HUES48 (cell line): ENCODE measurements around the gene C10orf71.

Experiments used
- H3K27ac ChIP-seq: one replicate; pipeline ENCODE4 v1.7.0; 2013; ENCODE audit warnings: low read depth, low read length, inconsistent platforms
- H3K27me3 ChIP-seq: 2 replicates; pipeline ENCODE4 v1.6.1; 2013; ENCODE audit warnings: mild to moderate bottlenecking, low read length; ENCODE audit not compliant: control insufficient read depth, insufficient read depth
- H3K36me3 ChIP-seq: 2 replicates; pipeline ENCODE4 v1.6.1; 2013; ENCODE audit warnings: low read length; ENCODE audit not compliant: control insufficient read depth, insufficient read depth
- H3K4me1 ChIP-seq: 2 replicates; pipeline ENCODE4 v1.6.1; 2013; ENCODE audit warnings: mild to moderate bottlenecking, low read length; ENCODE audit not compliant: control insufficient read depth, insufficient read depth
- H3K4me3 ChIP-seq: 2 replicates; pipeline ENCODE4 v1.5.1; 2013; ENCODE audit warnings: mild to moderate bottlenecking, low read depth, low read length
- H3K9ac ChIP-seq: 2 replicates; pipeline ENCODE4 v1.6.1; 2013; ENCODE audit warnings: mild to moderate bottlenecking, low read depth, low read length, moderate library complexity
- H3K9me3 ChIP-seq: 2 replicates; pipeline ENCODE4 v1.6.1; 2013; ENCODE audit warnings: low read length; ENCODE audit not compliant: control insufficient read depth, insufficient read depth

Gene C10orf71

GRCh38 chr10:49361735-49362568 lies 63.0 kb downstream of the C10orf71 start:
- no peaks in the 10 kb centered on the region for H3K36me3 ChIP-seq
- no peak overlapping the region for H3K27ac ChIP-seq
- H3K9ac ChIP-seq: no peak overlapping the region
- H3K9me3 ChIP-seq: no peaks in the 10 kb centered on the region
- no peaks in the 10 kb centered on the region for H3K27me3 ChIP-seq
- H3K4me3 ChIP-seq: no peak overlapping the region
- H3K4me1 ChIP-seq: peaks cover 7% of the 10 kb centered on the region; the same call in 1 of the 2 replicates

- H3K4me3 ChIP-seq: no peak overlapping the region
- no peaks in the 10 kb centered on the region for H3K27me3 ChIP-seq
- no peaks in the 10 kb centered on the region for H3K9me3 ChIP-seq
- no peak overlapping the region for H3K9ac ChIP-seq
- H3K36me3 ChIP-seq: no peaks in the 10 kb centered on the region
- no peak overlapping the region for H3K27ac ChIP-seq
- peaks cover 7% of the 10 kb centered on the region; the same call in 1 of the 2 replicates for H3K4me1 ChIP-seq
Measured at GRCh38 chr10:49362596-49363260, 63.8 kb downstream of the C10orf71 start.

GRCh38 chr10:49363309-49364031 lies 64.5 kb downstream of the C10orf71 start:
- H3K36me3 ChIP-seq: no peaks in the 10 kb centered on the region
- H3K27me3 ChIP-seq: no peaks in the 10 kb centered on the region
- H3K9ac ChIP-seq: no peak overlapping the region
- no peak overlapping the region for H3K4me3 ChIP-seq
- no peak overlapping the region for H3K27ac ChIP-seq
- no peaks in the 10 kb centered on the region for H3K9me3 ChIP-seq
- peaks cover 7% of the 10 kb centered on the region; the same call in 1 of the 2 replicates for H3K4me1 ChIP-seq

DNA sequence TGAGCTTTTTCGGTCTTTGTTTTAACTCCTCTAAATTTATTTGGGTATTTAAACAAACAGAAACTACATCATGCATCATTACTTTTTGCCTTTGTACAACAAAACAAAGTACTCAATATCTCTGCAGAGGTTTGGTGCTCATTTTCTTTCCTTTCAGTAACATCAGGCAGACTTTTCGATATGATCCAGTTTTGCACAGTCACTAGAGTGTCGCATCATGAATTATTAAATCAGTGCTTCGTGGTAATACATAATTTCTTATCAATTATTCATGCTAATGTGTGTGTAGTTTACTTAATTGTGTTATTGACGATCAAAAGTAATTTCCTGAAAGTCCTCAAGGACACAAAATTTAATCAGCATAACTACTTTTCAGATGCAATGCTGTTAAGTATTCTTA lies 65.1 kb downstream of the C10orf71 start:
- Histone ChIP-seq H3K9ac (no peak overlapping the region), H3K4me1 (peaks cover 7% of the 10 kb centered on the region; the same call in 1 of the 2 replicates), H3K9me3 (no peaks in the 10 kb centered on the region), H3K27me3 (no peaks in the 10 kb centered on the region), H3K4me3 (no peak overlapping the region), H3K36me3 (no peaks in the 10 kb centered on the region), H3K27ac (no peak overlapping the region)

DNA sequence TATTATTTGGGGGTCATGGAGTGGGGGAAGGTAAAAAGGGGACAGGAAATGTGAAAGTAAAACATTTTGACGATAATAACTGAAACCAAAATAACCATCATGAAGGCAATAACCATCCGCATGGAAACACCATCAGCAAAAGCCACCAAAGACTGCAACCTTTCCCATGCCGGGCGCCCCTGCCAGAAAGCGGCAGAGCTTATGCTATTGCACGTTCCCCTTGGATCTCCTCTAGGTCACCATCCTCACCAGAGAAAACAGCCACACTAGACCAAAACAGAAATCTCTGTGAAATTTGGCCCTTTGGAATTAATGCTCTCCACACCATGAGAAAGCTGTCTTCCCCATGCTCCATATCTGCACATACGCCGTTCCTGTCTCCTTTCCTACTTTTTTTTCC lies 65.8 kb downstream of the C10orf71 start:
- Histone ChIP-seq H3K9me3 (no peaks in the 10 kb centered on the region), H3K27me3 (no peaks in the 10 kb centered on the region), H3K36me3 (no peaks in the 10 kb centered on the region), H3K9ac (no peak overlapping the region), H3K27ac (no peak overlapping the region), H3K4me1 (peaks cover 5% of the 10 kb centered on the region; the same call in 1 of the 2 replicates), H3K4me3 (no peak overlapping the region)

GRCh38 chr10:49365275-49365674 lies 66.3 kb downstream of the C10orf71 start:
- Histone ChIP-seq H3K9me3 (no peaks in the 10 kb centered on the region), H3K27me3 (no peaks in the 10 kb centered on the region), H3K27ac (no peak overlapping the region), H3K9ac (no peak overlapping the region), H3K4me1 (no peaks in the 10 kb centered on the region), H3K36me3 (no peaks in the 10 kb centered on the region), H3K4me3 (no peak overlapping the region)

DNA sequence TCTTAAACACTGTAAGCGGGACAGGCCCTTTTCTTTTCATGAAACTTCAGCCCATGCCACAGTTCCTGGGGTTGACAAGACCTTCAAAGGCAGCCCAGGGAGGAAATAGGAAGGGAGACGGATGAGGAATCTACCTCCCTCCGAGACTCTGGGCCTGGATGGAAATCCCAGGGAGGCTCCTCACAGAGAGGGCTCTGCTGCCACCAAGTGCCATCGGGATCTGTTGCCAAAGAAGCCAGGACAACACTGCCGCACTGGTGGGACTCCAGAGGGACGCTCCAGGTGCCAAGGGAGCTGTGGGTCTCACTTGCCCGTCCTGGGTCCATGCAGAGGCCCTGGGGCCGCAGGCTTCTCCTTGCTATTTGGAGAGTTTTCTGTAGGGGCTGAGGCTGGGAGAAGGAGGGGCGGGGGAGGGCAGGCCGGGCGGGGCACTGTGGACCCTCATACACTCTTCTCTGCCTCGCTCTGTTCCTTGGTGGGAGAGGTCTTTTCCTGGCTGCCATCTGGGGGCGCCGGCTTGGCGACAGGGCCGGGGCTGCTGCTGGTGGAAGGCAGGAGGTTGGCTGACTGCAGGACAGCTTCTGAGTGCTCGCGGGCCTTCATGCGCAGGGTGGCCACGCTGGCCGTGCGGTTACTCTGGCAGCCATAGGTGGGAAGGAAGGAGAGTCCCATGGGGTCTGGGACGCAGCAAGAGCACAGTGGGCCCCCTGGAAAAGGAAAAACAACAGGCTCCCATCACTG lies 66.9 kb downstream of the C10orf71 start:
- Histone ChIP-seq H3K9me3 (no peaks in the 10 kb centered on the region), H3K27ac (no peak overlapping the region), H3K27me3 (no peaks in the 10 kb centered on the region), H3K4me3 (no peak overlapping the region), H3K9ac (no peak overlapping the region), H3K4me1 (no peaks in the 10 kb centered on the region), H3K36me3 (no peaks in the 10 kb centered on the region)

- H3K27ac ChIP-seq: no peak overlapping the region
- H3K27me3 ChIP-seq: no peaks in the 10 kb centered on the region
- no peaks in the 10 kb centered on the region for H3K9me3 ChIP-seq
- H3K36me3 ChIP-seq: no peaks in the 10 kb centered on the region
- no peak overlapping the region for H3K4me3 ChIP-seq
- H3K9ac ChIP-seq: no peak overlapping the region
- no peaks in the 10 kb centered on the region for H3K4me1 ChIP-seq
Measured at GRCh38 chr10:49366460-49366859, 67.5 kb downstream of the C10orf71 start.

DNA sequence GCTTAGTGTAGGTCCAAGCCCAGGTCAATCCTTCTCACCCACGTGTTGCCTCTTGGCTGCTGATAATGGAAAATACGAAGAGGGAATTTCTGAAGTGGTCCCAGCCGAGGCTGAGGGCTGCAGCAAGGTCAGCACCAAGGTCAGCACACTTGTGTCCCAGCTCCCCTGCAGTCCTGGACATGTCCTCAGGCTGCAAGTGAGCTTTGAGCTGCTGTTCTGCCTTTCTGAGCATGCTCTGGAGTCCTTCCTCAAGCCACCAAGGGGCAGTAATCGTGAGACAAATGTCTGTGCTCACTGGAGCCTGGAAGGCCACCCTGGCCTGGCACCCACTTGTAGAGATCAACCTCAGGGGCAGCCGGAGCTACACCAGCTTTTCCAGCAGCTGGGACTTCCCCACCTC lies 68.6 kb downstream of the C10orf71 start:
- H3K4me1 ChIP-seq: no peaks in the 10 kb centered on the region
- no peaks in the 10 kb centered on the region for H3K27me3 ChIP-seq
- no peaks in the 10 kb centered on the region for H3K9me3 ChIP-seq
- no peaks in the 10 kb centered on the region for H3K36me3 ChIP-seq
- H3K27ac ChIP-seq: no peak overlapping the region
- H3K4me3 ChIP-seq: no peak overlapping the region
- H3K9ac ChIP-seq: no peak overlapping the region

DNA sequence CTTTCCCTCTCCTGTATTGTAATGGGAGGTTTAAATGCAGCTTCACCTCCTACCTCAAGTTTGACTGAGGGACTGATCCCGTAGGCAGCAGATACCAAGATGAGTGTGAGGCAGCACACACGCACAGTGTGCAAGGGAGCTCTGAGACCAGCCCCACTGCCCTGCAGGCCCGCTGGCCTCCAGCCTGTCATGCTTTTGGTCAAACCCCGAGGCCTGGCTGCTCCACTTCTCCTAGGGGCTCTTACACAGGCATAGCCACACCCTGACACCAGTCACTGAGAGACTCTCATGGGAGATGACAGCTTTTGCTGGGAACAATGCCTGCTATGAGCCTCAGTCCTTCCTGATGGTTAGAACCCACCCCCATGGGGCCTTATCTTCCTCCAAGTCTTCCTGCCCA lies 69.3 kb downstream of the C10orf71 start:
- no peaks in the 10 kb centered on the region for H3K27me3 ChIP-seq
- H3K27ac ChIP-seq: no peak overlapping the region
- H3K4me3 ChIP-seq: no peak overlapping the region
- no peaks in the 10 kb centered on the region for H3K9me3 ChIP-seq
- H3K36me3 ChIP-seq: no peaks in the 10 kb centered on the region
- no peaks in the 10 kb centered on the region for H3K4me1 ChIP-seq
- no peak overlapping the region for H3K9ac ChIP-seq
